ENCODE results near the gene PHACTR1. TPM values are rescaled to one million over a fixed set of nuclear protein-coding genes. Genes with fewer than 3 reads are reported as not detected.

Gene PHACTR1
- total RNA-seq, 1 experiment from 2014 or later = not detected

- no peaks in the 10 kb centered on the region for H3K36me3 ChIP-seq (ENCODE audit: low read depth, low read length)
- TF ChIP-seq EZH2 (IDR thresholded peaks at IDR 0.05; ENCODE audit: low read length, unreplicated experiment) (no peak), EZH2phosphoT487 (IDR thresholded peaks at IDR 0.05; ENCODE audit: borderline replicate concordance, low read length) (no peak)
- TF ChIP-seq, protein P1, sequence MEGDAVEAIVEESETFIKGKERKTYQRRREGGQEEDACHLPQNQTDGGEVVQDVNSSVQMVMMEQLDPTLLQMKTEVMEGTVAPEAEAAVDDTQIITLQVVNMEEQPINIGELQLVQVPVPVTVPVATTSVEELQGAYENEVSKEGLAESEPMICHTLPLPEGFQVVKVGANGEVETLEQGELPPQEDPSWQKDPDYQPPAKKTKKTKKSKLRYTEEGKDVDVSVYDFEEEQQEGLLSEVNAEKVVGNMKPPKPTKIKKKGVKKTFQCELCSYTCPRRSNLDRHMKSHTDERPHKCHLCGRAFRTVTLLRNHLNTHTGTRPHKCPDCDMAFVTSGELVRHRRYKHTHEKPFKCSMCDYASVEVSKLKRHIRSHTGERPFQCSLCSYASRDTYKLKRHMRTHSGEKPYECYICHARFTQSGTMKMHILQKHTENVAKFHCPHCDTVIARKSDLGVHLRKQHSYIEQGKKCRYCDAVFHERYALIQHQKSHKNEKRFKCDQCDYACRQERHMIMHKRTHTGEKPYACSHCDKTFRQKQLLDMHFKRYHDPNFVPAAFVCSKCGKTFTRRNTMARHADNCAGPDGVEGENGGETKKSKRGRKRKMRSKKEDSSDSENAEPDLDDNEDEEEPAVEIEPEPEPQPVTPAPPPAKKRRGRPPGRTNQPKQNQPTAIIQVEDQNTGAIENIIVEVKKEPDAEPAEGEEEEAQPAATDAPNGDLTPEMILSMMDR (conservative IDR thresholded peaks at IDR 0.05; ENCODE audit: low read depth, low read length) = no peak
- no peak overlapping the region for H3K9ac ChIP-seq (ENCODE audit: low read length)
- ChIA-PET POLR2A (ENCODE audit: unreplicated experiment) (no interaction called here), CTCF (no interaction called here)
- no TSS peak for BruUV-seq (replicated peaks)
- H3F3A ChIP-seq (ENCODE audit: low read length, unreplicated experiment) = no peaks in the 10 kb centered on the region
- H4K20me1 ChIP-seq (ENCODE audit: low read length) = no peaks in the 10 kb centered on the region
- H3K4me3 ChIP-seq (ENCODE audit: low read length) = no peak overlapping the region
- H3K79me2 ChIP-seq (ENCODE audit: low read length) = no peaks in the 10 kb centered on the region
- no peaks in the 10 kb centered on the region for H3K9me3 ChIP-seq (ENCODE audit: low read length)
- H2AFZ ChIP-seq (ENCODE audit: low read length) = no peak overlapping the region
- DNase-seq (no peak), ATAC-seq (no peak)
- intact Hi-C loops (cut with micrococcal nuclease) = no loop called here
- no peaks in the 10 kb centered on the region for H3K4me1 ChIP-seq (ENCODE audit: insufficient read depth, low read length)
- H3K4me2 ChIP-seq (ENCODE audit: low read length) = no peak overlapping the region
- H3K9me2 ChIP-seq (replicated peaks; ENCODE audit: low read length) = no peaks in the 10 kb centered on the region
- H3K27me3 ChIP-seq (ENCODE audit: low read length) = peaks cover 63% of the 10 kb centered on the region
- no peak overlapping the region for H3K27ac ChIP-seq (ENCODE audit: low read length)
Observed at GRCh38 chr6:13248994-13249393, 532.4 kb downstream of the PHACTR1 start.

DNA sequence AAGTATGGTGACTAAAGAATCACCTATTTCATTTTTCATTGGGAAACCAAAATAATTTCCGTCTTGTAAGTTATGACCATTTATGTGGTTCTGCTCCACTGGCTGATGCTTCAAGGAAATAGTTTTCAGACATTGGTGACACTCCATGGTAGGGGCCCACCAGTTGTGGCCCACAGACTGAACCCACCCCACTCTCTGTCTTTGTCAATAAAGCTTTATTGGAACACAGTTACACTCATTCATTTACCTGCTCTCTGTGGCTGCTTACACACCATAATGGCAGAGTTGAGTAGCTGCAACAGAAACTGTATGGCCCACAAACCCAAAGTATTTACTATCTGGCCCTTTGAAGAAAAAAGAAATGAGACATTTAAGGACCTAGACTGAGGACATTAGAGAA is 533.2 kb downstream of the PHACTR1 start:
- no peak overlapping the region for H3K9ac ChIP-seq (ENCODE audit: low read length)
- TF ChIP-seq, protein P1 (conservative IDR thresholded peaks at IDR 0.05; ENCODE audit: low read depth, low read length) = no peak
- no peak for TF ChIP-seq EZH2phosphoT487 (IDR thresholded peaks at IDR 0.05; ENCODE audit: borderline replicate concordance, low read length)
- no peak for TF ChIP-seq EZH2 (IDR thresholded peaks at IDR 0.05; ENCODE audit: low read length, unreplicated experiment)
- H3F3A ChIP-seq (ENCODE audit: low read length, unreplicated experiment) = no peaks in the 10 kb centered on the region
- no peaks in the 10 kb centered on the region for H3K4me1 ChIP-seq (ENCODE audit: insufficient read depth, low read length)
- peaks cover 63% of the 10 kb centered on the region for H3K27me3 ChIP-seq (ENCODE audit: low read length)
- ChIA-PET CTCF (no interaction called here), POLR2A (ENCODE audit: unreplicated experiment) (no interaction called here)
- intact Hi-C loops (cut with micrococcal nuclease) = no loop called here
- H3K79me2 ChIP-seq (ENCODE audit: low read length) = no peaks in the 10 kb centered on the region
- H3K4me3 ChIP-seq (ENCODE audit: low read length) = no peak overlapping the region
- BruUV-seq (replicated peaks) = no TSS peak
- no peak overlapping the region for H3K27ac ChIP-seq (ENCODE audit: low read length)
- H2AFZ ChIP-seq (ENCODE audit: low read length) = no peak overlapping the region
- ATAC-seq (no peak), DNase-seq (no peak)
- no peaks in the 10 kb centered on the region for H4K20me1 ChIP-seq (ENCODE audit: low read length)
- no peak overlapping the region for H3K4me2 ChIP-seq (ENCODE audit: low read length)
- H3K9me3 ChIP-seq (ENCODE audit: low read length) = no peaks in the 10 kb centered on the region
- H3K36me3 ChIP-seq (ENCODE audit: low read depth, low read length) = no peaks in the 10 kb centered on the region
- no peaks in the 10 kb centered on the region for H3K9me2 ChIP-seq (replicated peaks; ENCODE audit: low read length)

- Histone ChIP-seq H3K36me3 (ENCODE audit: low read depth, low read length) (no peaks in the 10 kb centered on the region), H3K27ac (ENCODE audit: low read length) (no peak overlapping the region), H3F3A (ENCODE audit: low read length, unreplicated experiment) (no peaks in the 10 kb centered on the region), H3K9ac (ENCODE audit: low read length) (no peak overlapping the region), H3K9me3 (ENCODE audit: low read length) (no peaks in the 10 kb centered on the region), H3K4me1 (ENCODE audit: insufficient read depth, low read length) (no peaks in the 10 kb centered on the region), H2AFZ (ENCODE audit: low read length) (no peak overlapping the region), H3K27me3 (ENCODE audit: low read length) (peaks cover 57% of the 10 kb centered on the region), H3K79me2 (ENCODE audit: low read length) (no peaks in the 10 kb centered on the region), H4K20me1 (ENCODE audit: low read length) (no peaks in the 10 kb centered on the region), H3K9me2 (replicated peaks; ENCODE audit: low read length) (no peaks in the 10 kb centered on the region), H3K4me2 (ENCODE audit: low read length) (no peak overlapping the region), H3K4me3 (ENCODE audit: low read length) (no peak overlapping the region)
- intact Hi-C loops (cut with micrococcal nuclease) = no loop called here
- no TSS peak for BruUV-seq (replicated peaks)
- no peak for ATAC-seq
- CTCF ChIA-PET = no interaction called here
- TF ChIP-seq EZH2 (IDR thresholded peaks at IDR 0.05; ENCODE audit: low read length, unreplicated experiment) (no peak), EZH2phosphoT487 (IDR thresholded peaks at IDR 0.05; ENCODE audit: borderline replicate concordance, low read length) (no peak)
- TF ChIP-seq, protein P1 (conservative IDR thresholded peaks at IDR 0.05; ENCODE audit: low read depth, low read length) = no peak
- POLR2A ChIA-PET (ENCODE audit: unreplicated experiment) = no interaction called here
- DNase-seq = no peak
Observed at GRCh38 chr6:13250703-13251102, 534.1 kb downstream of the PHACTR1 start.

Measured in PC-3 (cell line).